K562 (cell line): ENCODE results near the gene RPTOR. TPM values are rescaled to one million over a fixed set of nuclear protein-coding genes. Genes with fewer than 3 reads are reported as not detected.

Experiments
- ARID4B ChIP-seq: sonication (generic); formaldehyde crosslinking; IDR thresholded peaks from 2 replicates; pipeline ENCODE4 v1.8.0; 2022; ENCODE audit warnings: mild to moderate bottlenecking, missing genetic modification reagents
- KAT8 ChIP-seq: fragments of 450-650 bp; IDR thresholded peaks from 2 replicates; pipeline ENCODE4 v1.6.1; 2016; ENCODE audit warnings: low read depth, mild to moderate bottlenecking
- ZNF431 ChIP-seq: sonication (generic); formaldehyde crosslinking; IDR thresholded peaks from 2 replicates; pipeline ENCODE4 v1.8.0; 2022; ENCODE audit warnings: mild to moderate bottlenecking, missing genetic modification reagents
- polyA plus RNA-seq, 8 experiments: library from polyadenylated mRNA; depleted of rRNA in 4 of 8; stranded (reverse) in 5 of 8; unstranded in 3 of 8; fragments of >200 nt; fragmentation: Nextera tagmentation in 2 of 8; fragmentation: Illumina TruSeq in 1 of 8; extraction: Ambion mirVana in 2 of 8; extraction: Trizol in 1 of 8; gene quantifications; 2 replicates each; pipeline versions ENCODE4 v1.2.1 to v1.2.3, GENCODE V29; 2011 to 2014; ENCODE audit warnings: inconsistent platforms in 1 of 8, missing spikeins in 1 of 8
- total RNA-seq, 7 experiments: library from RNA; depleted of rRNA in 6 of 7; stranded (reverse); fragments of >200 nt in 6 of 7; fragmentation: Illumina TruSeq in 2 of 7; extraction: Trizol in 2 of 7; gene quantifications; 2 replicates each; pipeline versions ENCODE4 v1.2.1 to v1.2.3, GENCODE V29; 2011 to 2021; ENCODE audit warnings: low replicate concordance in 1 of 7
- TF ChIP-seq, protein P1 (sequence below): fragments of 450-650 bp; conservative IDR thresholded peaks from 2 replicates; pipeline ENCODE4 v1.6.1; 2016; ENCODE audit warnings: missing genetic modification characterization, low read depth, mild to moderate bottlenecking, control low read depth, missing compliant biosample characterization

The RPTOR gene
- total and polyA plus RNA-seq, 9 of the 15 experiments (the other 6 are each of a cell fraction or from before 2014, with no cell fraction given) = 0.24 to 54.1 (median 10.2) TPM

GRCh38 chr17:80850817-80851216 lies 306.2 kb downstream of the RPTOR start (continued):
- TF ChIP-seq ARID4B (CRISPR knock-in tag) = no peak
- no peak for TF ChIP-seq KAT8
- TF ChIP-seq, protein P1, sequence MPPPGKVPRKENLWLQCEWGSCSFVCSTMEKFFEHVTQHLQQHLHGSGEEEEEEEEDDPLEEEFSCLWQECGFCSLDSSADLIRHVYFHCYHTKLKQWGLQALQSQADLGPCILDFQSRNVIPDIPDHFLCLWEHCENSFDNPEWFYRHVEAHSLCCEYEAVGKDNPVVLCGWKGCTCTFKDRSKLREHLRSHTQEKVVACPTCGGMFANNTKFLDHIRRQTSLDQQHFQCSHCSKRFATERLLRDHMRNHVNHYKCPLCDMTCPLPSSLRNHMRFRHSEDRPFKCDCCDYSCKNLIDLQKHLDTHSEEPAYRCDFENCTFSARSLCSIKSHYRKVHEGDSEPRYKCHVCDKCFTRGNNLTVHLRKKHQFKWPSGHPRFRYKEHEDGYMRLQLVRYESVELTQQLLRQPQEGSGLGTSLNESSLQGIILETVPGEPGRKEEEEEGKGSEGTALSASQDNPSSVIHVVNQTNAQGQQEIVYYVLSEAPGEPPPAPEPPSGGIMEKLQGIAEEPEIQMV (tag) = no peak
- TF ChIP-seq ZNF431 (CRISPR knock-in tag) = no peak
- TF ChIP-seq, all 486 proteins: peak for 0
